HEK293 (cell line): ENCODE measurements around the gene ZFAND3.

Source experiments
- SCRT2 ChIP-seq: fragments of 450-650 bp; formaldehyde crosslinking; IDR thresholded peaks from 2 replicates; pipeline ENCODE4 v1.5.1; 2016; ENCODE audit warnings: missing biosample characterization, missing genetic modification characterization
- TF ChIP-seq, protein P1 (sequence below): fragments of 450-650 bp; formaldehyde crosslinking; IDR thresholded peaks from 2 replicates; pipeline ENCODE4 v1.5.1; 2016; ENCODE audit warnings: missing biosample characterization, missing genetic modification characterization

DNA sequence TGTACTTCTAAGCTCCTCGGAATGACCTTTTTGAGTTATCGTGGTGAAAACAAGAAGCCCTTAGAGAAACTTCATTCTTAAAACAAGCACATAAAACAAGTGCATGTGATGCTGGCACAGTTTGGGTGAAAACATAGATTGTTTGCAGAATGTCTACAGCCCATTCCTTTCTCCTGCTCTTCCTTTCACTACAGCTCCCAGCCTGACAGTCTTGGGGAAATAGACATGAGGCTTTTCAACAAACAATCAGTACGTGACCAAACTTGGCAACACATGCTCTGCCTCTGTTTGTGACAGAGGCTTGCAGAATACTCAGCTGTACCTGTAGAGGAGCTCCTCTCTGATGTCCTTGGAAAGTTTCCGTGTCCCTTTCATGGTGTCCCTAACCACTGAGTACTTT is 321.6 kb downstream of the ZFAND3 start:
- no peak for TF ChIP-seq SCRT2
- TF ChIP-seq, protein P1, sequence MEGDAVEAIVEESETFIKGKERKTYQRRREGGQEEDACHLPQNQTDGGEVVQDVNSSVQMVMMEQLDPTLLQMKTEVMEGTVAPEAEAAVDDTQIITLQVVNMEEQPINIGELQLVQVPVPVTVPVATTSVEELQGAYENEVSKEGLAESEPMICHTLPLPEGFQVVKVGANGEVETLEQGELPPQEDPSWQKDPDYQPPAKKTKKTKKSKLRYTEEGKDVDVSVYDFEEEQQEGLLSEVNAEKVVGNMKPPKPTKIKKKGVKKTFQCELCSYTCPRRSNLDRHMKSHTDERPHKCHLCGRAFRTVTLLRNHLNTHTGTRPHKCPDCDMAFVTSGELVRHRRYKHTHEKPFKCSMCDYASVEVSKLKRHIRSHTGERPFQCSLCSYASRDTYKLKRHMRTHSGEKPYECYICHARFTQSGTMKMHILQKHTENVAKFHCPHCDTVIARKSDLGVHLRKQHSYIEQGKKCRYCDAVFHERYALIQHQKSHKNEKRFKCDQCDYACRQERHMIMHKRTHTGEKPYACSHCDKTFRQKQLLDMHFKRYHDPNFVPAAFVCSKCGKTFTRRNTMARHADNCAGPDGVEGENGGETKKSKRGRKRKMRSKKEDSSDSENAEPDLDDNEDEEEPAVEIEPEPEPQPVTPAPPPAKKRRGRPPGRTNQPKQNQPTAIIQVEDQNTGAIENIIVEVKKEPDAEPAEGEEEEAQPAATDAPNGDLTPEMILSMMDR (tag by site-specific recombination): no peak
